Endothelial cell of umbilical vein (primary cell): ENCODE results near the gene PTCHD1. TPM values are rescaled to one million over a fixed set of nuclear protein-coding genes. Genes with fewer than 3 reads are reported as not detected.

Experiments used
- BruUV-seq: library from RNA; stranded (reverse); fragments of 400-500 nt; replicated peaks from 2 replicates; lab custom pipeline; 2021; lab: Mats Ljungman, UMichigan
- CTCF ChIA-PET: fragments of 300-600, 350-600 bp; sonication (Branson Sonifier 250); formaldehyde crosslinking; loops from one replicate; lab custom pipeline; 2021; ENCODE audit warnings: antibody characterized with exemption, inconsistent platforms; lab: Charles Lee
- POLR2A ChIA-PET: fragments of 300-600, 350-600 bp; sonication (Branson Sonifier 250); formaldehyde crosslinking; loops from one replicate; lab custom pipeline; 2021; ENCODE audit warnings: antibody characterized with exemption, inconsistent platforms; lab: Charles Lee
- DNase-seq: peaks from one replicate; pipeline ENCODE4 v3.0.0-alpha.2; 2011; ENCODE audit warnings: low read depth, low spot score
- FAIRE-seq: peaks from 2 replicates; lab custom pipeline; 2011; peaks lifted over from hg19 to GRCh38; lab: Jason Lieb, UNC
- H2AFZ ChIP-seq: 2 replicates; pipeline ENCODE4 v1.6.0; 2012; ENCODE audit warnings: low read depth, low read length, control low read depth, inconsistent platforms
- H3K27ac ChIP-seq: 2 replicates; pipeline ENCODE4 v1.5.1; 2011; ENCODE audit warnings: low read depth, mild to moderate bottlenecking, control low read depth, low read length, moderate library complexity; ENCODE audit not compliant: insufficient read depth
- H3K27me3 ChIP-seq, 2 experiments: 2 replicates each; pipeline versions ENCODE4 v1.6.0 to v1.6.1; 2011; ENCODE audit warnings: low read length in 2 of 2, mixed read lengths in 1 of 2; ENCODE audit not compliant: control insufficient read depth in 2 of 2, insufficient read depth in 2 of 2
- H3K36me3 ChIP-seq, 2 experiments: 2 replicates in 1 of 2; 3 replicates in 1 of 2; pipeline ENCODE4 v1.5.1; 2011; ENCODE audit warnings: low read length in 2 of 2, mild to moderate bottlenecking in 1 of 2, moderate library complexity in 1 of 2; ENCODE audit not compliant: control insufficient read depth in 2 of 2, insufficient read depth in 2 of 2; ENCODE audit errors: extremely low read depth in 1 of 2
- H3K4me1 ChIP-seq: 3 replicates; pipeline ENCODE4 v1.5.1; 2011; ENCODE audit warnings: mild to moderate bottlenecking, low read length; ENCODE audit not compliant: control insufficient read depth, insufficient read depth; ENCODE audit errors: extremely low read depth
- H3K4me2 ChIP-seq: 2 replicates; pipeline ENCODE4 v1.6.1; 2011; ENCODE audit warnings: low read length, control low read depth, mixed read lengths; ENCODE audit not compliant: insufficient read depth
- H3K4me3 ChIP-seq, 3 experiments: fragments of 200-600 bp in 1 of 3; sonication (generic), shearing (Covaris generic) in 1 of 3; replicated peaks in 1 of 3; 2 replicates each; pipeline ENCODE4 v1.5.1; 2011 to 2016; ENCODE audit warnings: control low read depth in 3 of 3, low read length in 3 of 3, mild to moderate bottlenecking in 2 of 3, inconsistent platforms in 1 of 3, low read depth in 1 of 3, moderate library complexity in 1 of 3; ENCODE audit not compliant: insufficient read depth in 1 of 3
- H3K79me2 ChIP-seq: 2 replicates; pipeline ENCODE4 v1.6.0; 2012; ENCODE audit warnings: low read length, inconsistent platforms; ENCODE audit not compliant: control insufficient read depth, insufficient read depth
- H3K9ac ChIP-seq: replicated peaks from 2 replicates; pipeline ENCODE3; 2011; ENCODE audit warnings: low read length, control low read depth; ENCODE audit not compliant: insufficient read depth; ENCODE audit errors: extremely low read depth
- H3K9me1 ChIP-seq: replicated peaks from 3 replicates; pipeline ENCODE4 v1.6.0; 2011; ENCODE audit warnings: mild to moderate bottlenecking, low read length; ENCODE audit not compliant: control insufficient read depth, insufficient read depth; ENCODE audit errors: extremely low read depth
- H3K9me3 ChIP-seq: replicated peaks from 2 replicates; pipeline ENCODE4 v1.5.1; 2012; ENCODE audit warnings: low read length, inconsistent platforms; ENCODE audit not compliant: control insufficient read depth, insufficient read depth
- H4K20me1 ChIP-seq: replicated peaks from 2 replicates; pipeline ENCODE3; 2011; ENCODE audit warnings: mild to moderate bottlenecking, low read length; ENCODE audit not compliant: control insufficient read depth, insufficient read depth; ENCODE audit errors: extremely low read depth
- EZH2 ChIP-seq: IDR thresholded peaks from 2 replicates; pipeline ENCODE4 v1.6.1; 2012; ENCODE audit warnings: borderline replicate concordance, low read depth, mild to moderate bottlenecking, moderate library complexity, low read length, inconsistent platforms; ENCODE audit not compliant: severe bottlenecking
- FOS ChIP-seq: IDR thresholded peaks from 2 replicates; pipeline ENCODE4 v1.6.1; 2011; ENCODE audit warnings: mild to moderate bottlenecking, low read length, moderate library complexity, borderline replicate concordance; ENCODE audit not compliant: insufficient read depth
- GATA2 ChIP-seq: IDR thresholded peaks from 2 replicates; pipeline ENCODE4 v1.7.0; 2011; ENCODE audit warnings: low read depth, mild to moderate bottlenecking, moderate library complexity, mixed read lengths, low read length; ENCODE audit not compliant: insufficient read length, insufficient read depth
- JUN ChIP-seq: IDR thresholded peaks from 2 replicates; pipeline ENCODE4 v1.6.1; 2011; ENCODE audit warnings: borderline replicate concordance, low read depth; ENCODE audit not compliant: insufficient read length, insufficient read depth
- MYC ChIP-seq: IDR thresholded peaks from one replicate; pipeline ENCODE4 v1.6.1; 2011; ENCODE audit warnings: mild to moderate bottlenecking, low read depth, low read length
- POLR2A ChIP-seq: IDR thresholded peaks from 2 replicates; pipeline ENCODE4 v1.6.1; 2012; ENCODE audit warnings: low read depth, mild to moderate bottlenecking, control low read depth, low read length
- POLR2AphosphoS5 ChIP-seq: IDR thresholded peaks from 2 replicates; pipeline ENCODE4 v1.6.1; 2012; ENCODE audit warnings: low read depth, mild to moderate bottlenecking, control low read depth, low read length, moderate library complexity; ENCODE audit not compliant: insufficient read depth
- dilution Hi-C: fragments of 300-500 bp; cut with MboI; formaldehyde crosslinking; loops from one replicate; pipeline ENCODE4 v1.15.0; 2019; ENCODE audit warnings: low sequenced_read_pairs; ENCODE audit not compliant: extremely low pct_ligation_motif_present
- intact Hi-C: fragments of 100-400 bp; cut with micrococcal nuclease; formaldehyde crosslinking; loops from one replicate; pipeline ENCODE4 v1.10.0; 2022
- polyA plus RNA-seq, 4 experiments: library from polyadenylated mRNA; depleted of rRNA in 3 of 4; stranded (reverse) in 3 of 4; unstranded in 1 of 4; fragments of >200 nt; gene quantifications; 2 replicates each; pipeline versions ENCODE4 v1.2.1 to v1.2.3, GENCODE V29; 2011 to 2012; ENCODE audit warnings: missing spikeins in 1 of 4
- total RNA-seq: library from RNA; stranded (reverse); gene quantifications from 2 replicates; pipeline ENCODE4 v1.2.3, GENCODE V29; 2021
- TF ChIP-seq, protein P1 (sequence below), 2 donors: IDR thresholded peaks; 1 replicate in 1 of 2; 2 replicates in 1 of 2; pipeline ENCODE4 v1.5.1; 2011; ENCODE audit warnings: low read length in 2 of 2, mild to moderate bottlenecking in 2 of 2, moderate library complexity in 2 of 2, control low read depth in 1 of 2, inconsistent platforms in 1 of 2, low read depth in 1 of 2; ENCODE audit not compliant: insufficient read depth in 1 of 2; ENCODE audit errors: extremely low read depth in 1 of 2
- TF ChIP-seq, protein P2 (sequence below): IDR thresholded peaks from 2 replicates; pipeline ENCODE4 v1.6.1; 2011; ENCODE audit not compliant: insufficient read depth, insufficient read length

The PTCHD1 gene
- total and polyA plus RNA-seq, 2 donors (not counting 3 experiments of a cell fraction or from before 2014, with no cell fraction given), result not detected

DNA sequence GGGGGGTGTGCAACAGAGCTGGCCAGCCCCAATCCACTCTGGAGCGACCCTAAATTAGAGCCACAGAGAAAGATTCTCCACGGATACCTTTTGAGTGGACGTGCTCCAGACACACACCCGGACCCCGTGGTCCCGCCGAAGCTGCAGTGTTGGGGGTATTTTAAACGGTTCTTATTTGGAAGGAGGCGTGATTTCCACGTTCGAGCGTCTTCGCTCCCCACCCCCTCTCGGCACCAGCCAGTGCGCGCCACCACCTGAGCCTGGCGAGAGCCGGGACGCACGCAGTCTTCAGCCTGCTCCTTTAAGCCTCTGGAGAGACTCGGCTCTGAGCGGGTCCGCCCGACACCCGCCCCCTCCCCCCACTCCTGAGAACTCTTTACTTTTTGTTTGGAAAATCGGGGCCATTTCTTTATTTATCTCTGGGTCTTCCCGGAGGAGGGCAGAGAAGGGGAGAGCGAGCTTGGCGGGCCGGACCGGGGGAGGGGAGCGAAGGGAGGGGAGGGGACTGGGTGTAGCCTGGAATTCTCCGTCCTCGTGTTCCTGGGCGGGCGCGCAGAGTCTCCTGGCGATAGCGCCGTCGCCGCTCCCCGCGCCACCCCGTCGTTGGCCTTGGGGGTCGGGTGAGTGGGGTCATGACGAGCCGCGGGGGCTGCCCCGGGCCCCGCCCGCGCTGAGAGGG is 668 bp upstream of the PTCHD1 start:
- Histone ChIP-seq H3K9me3 (no peaks in the 10 kb centered on the region), H3K9me1 (no peaks in the 10 kb centered on the region), H3K4me2 (no peak overlapping the region), H3K4me1 (no peaks in the 10 kb centered on the region), H2AFZ (no peak overlapping the region), H3K9ac (no peak overlapping the region), H3K27me3 (peaks cover 39 to 51% of the 10 kb centered on the region in 2 experiments), H4K20me1 (no peaks in the 10 kb centered on the region), H3K27ac (no peak overlapping the region), H3K36me3 (no peaks in the 10 kb centered on the region), H3K4me3 (peak overlapping the region in 1 of 3 experiments; percentile 15), H3K79me2 (no peaks in the 10 kb centered on the region)
- TF ChIP-seq, protein P1, sequence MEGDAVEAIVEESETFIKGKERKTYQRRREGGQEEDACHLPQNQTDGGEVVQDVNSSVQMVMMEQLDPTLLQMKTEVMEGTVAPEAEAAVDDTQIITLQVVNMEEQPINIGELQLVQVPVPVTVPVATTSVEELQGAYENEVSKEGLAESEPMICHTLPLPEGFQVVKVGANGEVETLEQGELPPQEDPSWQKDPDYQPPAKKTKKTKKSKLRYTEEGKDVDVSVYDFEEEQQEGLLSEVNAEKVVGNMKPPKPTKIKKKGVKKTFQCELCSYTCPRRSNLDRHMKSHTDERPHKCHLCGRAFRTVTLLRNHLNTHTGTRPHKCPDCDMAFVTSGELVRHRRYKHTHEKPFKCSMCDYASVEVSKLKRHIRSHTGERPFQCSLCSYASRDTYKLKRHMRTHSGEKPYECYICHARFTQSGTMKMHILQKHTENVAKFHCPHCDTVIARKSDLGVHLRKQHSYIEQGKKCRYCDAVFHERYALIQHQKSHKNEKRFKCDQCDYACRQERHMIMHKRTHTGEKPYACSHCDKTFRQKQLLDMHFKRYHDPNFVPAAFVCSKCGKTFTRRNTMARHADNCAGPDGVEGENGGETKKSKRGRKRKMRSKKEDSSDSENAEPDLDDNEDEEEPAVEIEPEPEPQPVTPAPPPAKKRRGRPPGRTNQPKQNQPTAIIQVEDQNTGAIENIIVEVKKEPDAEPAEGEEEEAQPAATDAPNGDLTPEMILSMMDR (IDR thresholded peaks at IDR 0.05; ENCODE audit: extremely low read depth in 1 of 2, insufficient read depth in 1 of 2, low read depth in 1 of 2, low read length in 2 of 2), result no peak
- TF ChIP-seq MYC (no peak), POLR2A (no peak), JUN (no peak), POLR2AphosphoS5 (no peak), GATA2 (no peak), FOS (no peak), EZH2 (no peak)
- TF ChIP-seq, protein P2, sequence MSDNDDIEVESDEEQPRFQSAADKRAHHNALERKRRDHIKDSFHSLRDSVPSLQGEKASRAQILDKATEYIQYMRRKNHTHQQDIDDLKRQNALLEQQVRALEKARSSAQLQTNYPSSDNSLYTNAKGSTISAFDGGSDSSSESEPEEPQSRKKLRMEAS, result no peak
- ChIA-PET POLR2A (no interaction called here), CTCF (no interaction called here)
- dilution Hi-C loops (no loop called here), intact Hi-C loops (no loop called here)
- no peak for DNase-seq
- no peak for FAIRE-seq
- BruUV-seq, result no TSS peak
